OCI-LY7 (cell line): ENCODE results near the gene ZNF672. TPM values are rescaled to one million over a fixed set of nuclear protein-coding genes. Genes with fewer than 3 reads are reported as not detected.

Source experiments
- BruUV-seq: library from RNA; stranded (reverse); fragments of 400-500 nt; replicated peaks from 2 replicates; lab custom pipeline; 2021; lab: Mats Ljungman, UMichigan
- CTCF ChIA-PET: fragments of 300-600 bp; sonication (Branson Sonifier 250); formaldehyde crosslinking; loops from one replicate; lab custom pipeline; 2022; ENCODE audit warnings: antibody characterized with exemption; ENCODE audit not compliant: unreplicated experiment; lab: Charles Lee
- POLR2A ChIA-PET: fragments of 300-600 bp; sonication (Branson Sonifier 250); formaldehyde crosslinking; loops from one replicate; lab custom pipeline; 2022; ENCODE audit warnings: antibody characterized with exemption; lab: Charles Lee
- DNase-seq: peaks from one replicate; pipeline ENCODE4 v3.0.0-alpha.2; 2015; ENCODE audit warnings: low spot score
- H2AFZ ChIP-seq: fragments of 200-600 bp; sonication (generic), shearing (Covaris generic); 2 replicates; pipeline ENCODE4 v1.6.1; 2014; ENCODE audit warnings: mild to moderate bottlenecking, antibody characterized with exemption, low read length, moderate library complexity
- H3K27ac ChIP-seq: fragments of 200-600 bp; sonication (generic); 2 replicates; pipeline ENCODE4 v1.5.1; 2014; ENCODE audit warnings: mixed run types, low read depth, mild to moderate bottlenecking, moderate library complexity, low read length, inconsistent platforms; ENCODE audit not compliant: poor library complexity, severe bottlenecking
- H3K36me3 ChIP-seq: fragments of 200-600 bp; sonication (generic); 2 replicates; pipeline ENCODE4 v1.6.1; 2014; ENCODE audit warnings: mild to moderate bottlenecking, antibody characterized with exemption, low read length, moderate library complexity, mixed read lengths; ENCODE audit not compliant: insufficient read depth
- H3K4me1 ChIP-seq: fragments of 200-600 bp; sonication (generic); 2 replicates; pipeline ENCODE4 v1.5.1; 2014; ENCODE audit warnings: mild to moderate bottlenecking, low read length; ENCODE audit not compliant: insufficient read depth, poor library complexity, severe bottlenecking
- H3K4me2 ChIP-seq: fragments of 200-600 bp; sonication (generic); 2 replicates; pipeline ENCODE4 v1.6.1; 2014; ENCODE audit warnings: mild to moderate bottlenecking, low read length
- H3K4me3 ChIP-seq: fragments of 200-600 bp; sonication (generic); 2 replicates; pipeline ENCODE4 v1.5.1; 2014; ENCODE audit warnings: mild to moderate bottlenecking, low read depth, low read length; ENCODE audit not compliant: poor library complexity, severe bottlenecking
- H3K79me2 ChIP-seq: fragments of 200-600 bp; sonication (generic); 2 replicates; pipeline ENCODE4 v1.6.1; 2016; ENCODE audit warnings: low read depth, mild to moderate bottlenecking, low read length, moderate library complexity, mixed read lengths; ENCODE audit not compliant: insufficient read depth
- H3K9me2 ChIP-seq: fragments of 200-600 bp; sonication (generic); 2 replicates; pipeline ENCODE4 v1.6.1; 2016; ENCODE audit warnings: mild to moderate bottlenecking, low read length, mixed read lengths; ENCODE audit not compliant: insufficient read depth
- H3K9me3 ChIP-seq: fragments of 200-600 bp; sonication (generic); 2 replicates; pipeline ENCODE4 v1.6.1; 2014; ENCODE audit warnings: mild to moderate bottlenecking, mixed run types, low read length, mixed read lengths
- H4K20me1 ChIP-seq: fragments of 200-600 bp; sonication (generic); 2 replicates; pipeline ENCODE4 v1.6.1; 2014; ENCODE audit warnings: mild to moderate bottlenecking, antibody characterized with exemption, low read length, moderate library complexity, mixed read lengths; ENCODE audit not compliant: insufficient read depth
- EZH2phosphoT487 ChIP-seq: fragments of 200-600 bp; sonication (generic); IDR thresholded peaks from 2 replicates; pipeline ENCODE4 v1.6.1; 2018; ENCODE audit warnings: low read depth, borderline replicate concordance, mild to moderate bottlenecking, mixed run types, antibody characterized with exemption, low read length, moderate library complexity, mixed read lengths
- intact Hi-C: fragments of 100-400 bp; cut with micrococcal nuclease; formaldehyde crosslinking; loops from one replicate; pipeline ENCODE4 v1.10.0; 2022; ENCODE audit not compliant: unreplicated experiment
- total RNA-seq, 2 experiments: library from RNA; depleted of rRNA in 1 of 2; stranded (reverse); fragments of >200 nt in 1 of 2; shearing (Covaris generic) in 1 of 2; gene quantifications; 2 replicates each; pipeline ENCODE4 v1.2.3, GENCODE V29; 2014 to 2022
- TF ChIP-seq, protein P1 (sequence below): fragments of 200-600 bp; sonication (generic); conservative IDR thresholded peaks from 2 replicates; pipeline ENCODE4 v1.5.1; 2014; ENCODE audit warnings: mild to moderate bottlenecking, antibody characterized with exemption, low read length, moderate library complexity, mixed read lengths

ZNF672 gene
- total RNA-seq, 2 experiments from 2014 or later = 52.7 to 56.1 TPM

DNA sequence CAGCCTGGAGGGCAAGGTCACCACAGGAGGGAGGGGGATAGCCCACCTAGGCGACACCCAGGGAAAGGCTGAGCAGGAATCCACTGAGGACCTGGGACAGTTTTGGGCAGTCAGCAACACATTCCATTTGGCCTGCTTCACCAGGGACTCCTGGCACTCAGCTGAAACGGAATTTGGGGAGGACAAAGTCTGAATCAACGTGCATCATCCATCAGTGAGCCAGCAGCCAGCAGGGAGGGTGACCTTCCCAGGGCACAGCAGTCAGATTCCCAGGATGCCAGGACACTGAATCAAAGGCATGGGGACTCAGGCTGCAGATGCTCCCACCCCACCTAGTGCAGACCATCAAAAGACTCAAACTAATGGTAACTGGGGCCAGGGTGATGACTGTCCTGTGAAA lies 16.9 kb upstream of the ZNF672 start:
- TF ChIP-seq EZH2phosphoT487 = no peak
- TF ChIP-seq, protein P1, sequence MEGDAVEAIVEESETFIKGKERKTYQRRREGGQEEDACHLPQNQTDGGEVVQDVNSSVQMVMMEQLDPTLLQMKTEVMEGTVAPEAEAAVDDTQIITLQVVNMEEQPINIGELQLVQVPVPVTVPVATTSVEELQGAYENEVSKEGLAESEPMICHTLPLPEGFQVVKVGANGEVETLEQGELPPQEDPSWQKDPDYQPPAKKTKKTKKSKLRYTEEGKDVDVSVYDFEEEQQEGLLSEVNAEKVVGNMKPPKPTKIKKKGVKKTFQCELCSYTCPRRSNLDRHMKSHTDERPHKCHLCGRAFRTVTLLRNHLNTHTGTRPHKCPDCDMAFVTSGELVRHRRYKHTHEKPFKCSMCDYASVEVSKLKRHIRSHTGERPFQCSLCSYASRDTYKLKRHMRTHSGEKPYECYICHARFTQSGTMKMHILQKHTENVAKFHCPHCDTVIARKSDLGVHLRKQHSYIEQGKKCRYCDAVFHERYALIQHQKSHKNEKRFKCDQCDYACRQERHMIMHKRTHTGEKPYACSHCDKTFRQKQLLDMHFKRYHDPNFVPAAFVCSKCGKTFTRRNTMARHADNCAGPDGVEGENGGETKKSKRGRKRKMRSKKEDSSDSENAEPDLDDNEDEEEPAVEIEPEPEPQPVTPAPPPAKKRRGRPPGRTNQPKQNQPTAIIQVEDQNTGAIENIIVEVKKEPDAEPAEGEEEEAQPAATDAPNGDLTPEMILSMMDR = no peak
- CTCF ChIA-PET = no interaction called here
- no peaks in the 10 kb centered on the region for H3K9me3 ChIP-seq
- H3K4me2 ChIP-seq = no peak overlapping the region
- no peak overlapping the region for H2AFZ ChIP-seq
- BruUV-seq = no TSS peak
- intact Hi-C loops = no loop called here
- no peak overlapping the region for H3K4me3 ChIP-seq
- peaks cover 10% of the 10 kb centered on the region; the same call in 1 of the 2 replicates for H3K79me2 ChIP-seq
- H4K20me1 ChIP-seq = no peaks in the 10 kb centered on the region
- no peaks in the 10 kb centered on the region for H3K9me2 ChIP-seq
- H3K36me3 ChIP-seq = peaks cover 37% of the 10 kb centered on the region
- H3K27ac ChIP-seq = no peak overlapping the region
- POLR2A ChIA-PET = interaction anchor here (2.8 kb wide), 1 partner anchor 17 kb away, joined by 17 read pairs; the partner anchor contains the start of gene ZNF672
- DNase-seq = no peak
- peaks cover 43% of the 10 kb centered on the region for H3K4me1 ChIP-seq

DNA sequence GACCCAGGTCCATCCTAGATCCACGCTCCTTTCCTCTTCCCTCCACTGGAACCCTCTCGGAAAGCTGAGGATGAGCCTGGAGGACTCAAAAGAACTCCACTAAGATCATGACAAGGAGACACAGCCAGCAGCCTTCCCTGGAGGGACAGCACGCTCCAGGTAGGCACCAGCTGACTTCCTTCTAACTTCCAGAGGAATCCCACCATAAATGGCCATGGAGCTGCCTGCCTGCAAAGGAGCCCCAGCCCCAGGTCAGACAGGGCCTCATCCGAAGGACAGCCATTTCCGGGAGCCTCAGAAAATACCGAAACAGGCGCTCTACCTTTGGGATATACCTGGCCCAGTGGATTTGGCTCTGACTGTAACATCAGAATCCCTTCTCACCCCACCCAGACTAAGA lies 16.4 kb upstream of the ZNF672 start:
- TF ChIP-seq, protein P1 = no peak
- no peak for TF ChIP-seq EZH2phosphoT487
- H4K20me1 ChIP-seq = no peaks in the 10 kb centered on the region
- DNase-seq = no peak
- ChIA-PET POLR2A (interaction anchor here (0.9 to 2.8 kb wide), 2 partner anchors 16 to 17 kb away, joined by 3 to 17 read pairs; partner anchors contain the start of gene ZNF672), CTCF (no interaction called here)
- H3K79me2 ChIP-seq = peaks cover 10% of the 10 kb centered on the region; the same call in 1 of the 2 replicates
- no peak overlapping the region for H3K27ac ChIP-seq
- H3K9me2 ChIP-seq = no peaks in the 10 kb centered on the region
- H3K4me2 ChIP-seq = peak overlapping the region; percentile 82
- peaks cover 44% of the 10 kb centered on the region for H3K4me1 ChIP-seq
- H3K9me3 ChIP-seq = no peaks in the 10 kb centered on the region
- H3K36me3 ChIP-seq = peaks cover 33% of the 10 kb centered on the region
- H3K4me3 ChIP-seq = no peak overlapping the region
- H2AFZ ChIP-seq = no peak overlapping the region
- BruUV-seq = no TSS peak
- intact Hi-C loops = no loop called here
